Peyer's patch (tissue), 4 donors: ENCODE results near the gene PCBP3.

Experiments
- POLR2A ChIP-seq, 2 donors: fragments of 450-650 bp; IDR thresholded peaks; one replicate each; pipeline ENCODE4 v1.5.1; 2017; ENCODE audit warnings: antibody characterized with exemption in 2 of 2, mild to moderate bottlenecking in 2 of 2, moderate library complexity in 2 of 2
- TF ChIP-seq, protein P1 (sequence below), 6 experiments: fragments of 450-650 bp in 4 of 6; fragments of 200-600 bp in 2 of 6; sonication (generic) in 1 of 6; IDR thresholded peaks; one replicate each; pipeline ENCODE4 v1.5.1; 2017 to 2019; ENCODE audit warnings: antibody characterized with exemption in 6 of 6, mild to moderate bottlenecking in 3 of 6, moderate library complexity in 1 of 6

GRCh38 chr21:45882645-45883044 is 239.1 kb downstream of the PCBP3 start:
- TF ChIP-seq, protein P1, sequence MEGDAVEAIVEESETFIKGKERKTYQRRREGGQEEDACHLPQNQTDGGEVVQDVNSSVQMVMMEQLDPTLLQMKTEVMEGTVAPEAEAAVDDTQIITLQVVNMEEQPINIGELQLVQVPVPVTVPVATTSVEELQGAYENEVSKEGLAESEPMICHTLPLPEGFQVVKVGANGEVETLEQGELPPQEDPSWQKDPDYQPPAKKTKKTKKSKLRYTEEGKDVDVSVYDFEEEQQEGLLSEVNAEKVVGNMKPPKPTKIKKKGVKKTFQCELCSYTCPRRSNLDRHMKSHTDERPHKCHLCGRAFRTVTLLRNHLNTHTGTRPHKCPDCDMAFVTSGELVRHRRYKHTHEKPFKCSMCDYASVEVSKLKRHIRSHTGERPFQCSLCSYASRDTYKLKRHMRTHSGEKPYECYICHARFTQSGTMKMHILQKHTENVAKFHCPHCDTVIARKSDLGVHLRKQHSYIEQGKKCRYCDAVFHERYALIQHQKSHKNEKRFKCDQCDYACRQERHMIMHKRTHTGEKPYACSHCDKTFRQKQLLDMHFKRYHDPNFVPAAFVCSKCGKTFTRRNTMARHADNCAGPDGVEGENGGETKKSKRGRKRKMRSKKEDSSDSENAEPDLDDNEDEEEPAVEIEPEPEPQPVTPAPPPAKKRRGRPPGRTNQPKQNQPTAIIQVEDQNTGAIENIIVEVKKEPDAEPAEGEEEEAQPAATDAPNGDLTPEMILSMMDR (IDR thresholded peaks at IDR 0.05), result no peak
- TF ChIP-seq POLR2A (IDR thresholded peaks at IDR 0.05), result no peak
